SU-DHL-6 (cell line): ENCODE results near the gene F2RL1.
"Not testable (repeated sequence)": the region's sequence is repeated elsewhere in the genome, so short reads cannot be mapped to it uniquely, and the experiment has no call there.

Experiments
- H2AFZ ChIP-seq: fragments of 200-600 bp; sonication (generic); 2 replicates; pipeline ENCODE4 v1.6.1; 2014; ENCODE audit warnings: low read depth, mild to moderate bottlenecking, moderate library complexity, mixed read lengths, antibody characterized with exemption, low read length; ENCODE audit not compliant: severe bottlenecking
- H3F3A ChIP-seq: fragments of 200-600 bp; shearing (Covaris generic); 2 replicates; pipeline ENCODE4 v1.6.0; 2016; ENCODE audit warnings: antibody characterized with exemption, mild to moderate bottlenecking; ENCODE audit not compliant: insufficient read depth
- H3K27ac ChIP-seq: fragments of 200-600 bp; sonication (generic); 2 replicates; pipeline ENCODE4 v1.5.1; 2016; ENCODE audit warnings: low read depth, mild to moderate bottlenecking, low read length, moderate library complexity, mixed read lengths
- H3K27me3 ChIP-seq: fragments of 200-600 bp; sonication (generic), shearing (Covaris generic); 2 replicates; pipeline ENCODE4 v1.6.0; 2014; ENCODE audit warnings: mild to moderate bottlenecking, low read length
- H3K36me3 ChIP-seq: fragments of 200-600 bp; sonication (generic); 2 replicates; pipeline ENCODE4 v1.6.1; 2014; ENCODE audit warnings: mild to moderate bottlenecking, low read length, mixed read lengths
- H3K4me2 ChIP-seq: fragments of 300-600, 200-600 bp; shearing (Covaris generic), sonication (generic); 2 replicates; pipeline ENCODE4 v1.6.0; 2014; ENCODE audit warnings: low read length, low read depth, mild to moderate bottlenecking; ENCODE audit not compliant: poor library complexity, severe bottlenecking
- H3K4me3 ChIP-seq: fragments of 200-600 bp; sonication (generic); 2 replicates; pipeline ENCODE4 v1.5.1; 2014; ENCODE audit warnings: antibody characterized with exemption, low read length, mild to moderate bottlenecking, mixed read lengths; ENCODE audit not compliant: insufficient read depth, poor library complexity, severe bottlenecking
- H3K79me2 ChIP-seq: fragments of 200-600 bp; sonication (generic); 2 replicates; pipeline ENCODE4 v1.6.1; 2014; ENCODE audit warnings: mild to moderate bottlenecking, low read length, moderate library complexity; ENCODE audit not compliant: insufficient read depth
- H3K9ac ChIP-seq: fragments of 200-600 bp; sonication (generic); 2 replicates; pipeline ENCODE4 v1.7.0; 2014; ENCODE audit warnings: mild to moderate bottlenecking, low read length
- H3K9me2 ChIP-seq: fragments of 200-600 bp; sonication (generic); replicated peaks from 2 replicates; pipeline ENCODE4 v1.6.1; 2014; ENCODE audit warnings: low read length; ENCODE audit not compliant: insufficient read depth
- H3K9me3 ChIP-seq: fragments of 200-600 bp; sonication (generic); 2 replicates; pipeline ENCODE4 v1.6.1; 2014; ENCODE audit warnings: low read length, mixed read lengths; ENCODE audit not compliant: insufficient read depth
- H4K20me1 ChIP-seq: fragments of 200-600 bp; sonication (generic); 2 replicates; pipeline ENCODE4 v1.6.1; 2014; ENCODE audit warnings: low read depth, mild to moderate bottlenecking, antibody characterized with exemption, low read length, moderate library complexity, mixed read lengths
- CTCF ChIP-seq: fragments of 200-600 bp; sonication (generic); IDR thresholded peaks from one replicate; pipeline ENCODE4 v1.5.1; 2017; ENCODE audit warnings: antibody characterized with exemption, mild to moderate bottlenecking, low read length, moderate library complexity; ENCODE audit not compliant: insufficient read depth, poor library complexity, severe bottlenecking
- EZH2phosphoT487 ChIP-seq: fragments of 200-600 bp; sonication (generic), shearing (Covaris generic); conservative IDR thresholded peaks from 2 replicates; pipeline ENCODE4 v1.6.1; 2018; ENCODE audit warnings: mild to moderate bottlenecking, antibody characterized with exemption, low read length, moderate library complexity, mixed read lengths

F2RL1 gene

GRCh38 chr5:76820526-76820890 is 1.7 kb downstream of the F2RL1 start:
- H3K9ac ChIP-seq = no peak overlapping the region
- no peaks in the 10 kb centered on the region for H3K79me2 ChIP-seq
- H3K27ac ChIP-seq = no peak overlapping the region

GRCh38 chr5:76821136-76821535 is 2.3 kb downstream of the F2RL1 start:
- Histone ChIP-seq H3K4me2 (no peak overlapping the region), H2AFZ (no peak overlapping the region), H3K9ac (no peak overlapping the region), H3K9me3 (no peaks in the 10 kb centered on the region), H3F3A (no peaks in the 10 kb centered on the region), H3K9me2 (no peaks in the 10 kb centered on the region), H3K27ac (no peak overlapping the region), H3K4me3 (no peak overlapping the region), H4K20me1 (no peaks in the 10 kb centered on the region), H3K27me3 (no peaks in the 10 kb centered on the region), H3K36me3 (no peaks in the 10 kb centered on the region), H3K79me2 (no peaks in the 10 kb centered on the region)
- TF ChIP-seq CTCF = no peak
- TF ChIP-seq EZH2phosphoT487 = no peak

More at GRCh38 chr5:76820526-76820890, 1.7 kb downstream of the F2RL1 start:
- Histone ChIP-seq H3F3A (no peaks in the 10 kb centered on the region), H3K4me3 (no peak overlapping the region), H4K20me1 (no peaks in the 10 kb centered on the region), H3K9me2 (no peaks in the 10 kb centered on the region), H3K4me2 (no peak overlapping the region), H2AFZ (no peak overlapping the region), H3K9me3 (no peaks in the 10 kb centered on the region), H3K36me3 (no peaks in the 10 kb centered on the region), H3K27me3 (no peaks in the 10 kb centered on the region)
- TF ChIP-seq CTCF (no peak), EZH2phosphoT487 (no peak)

GRCh38 chr5:76822105-76822731 is 3.4 kb downstream of the F2RL1 start:
- not testable (repeated sequence) for H3K27me3 ChIP-seq, H3K79me2 ChIP-seq, H2AFZ ChIP-seq, H3K27ac ChIP-seq, H3F3A ChIP-seq, H3K4me3 ChIP-seq, H3K9me3 ChIP-seq, H4K20me1 ChIP-seq, H3K4me2 ChIP-seq, H3K9ac ChIP-seq, H3K9me2 ChIP-seq, H3K36me3 ChIP-seq

GRCh38 chr5:76826416-76826815 is 7.6 kb downstream of the F2RL1 start:
- H3K27me3 ChIP-seq, H3K9me2 ChIP-seq, H3K9ac ChIP-seq, H3K79me2 ChIP-seq, H3K36me3 ChIP-seq, H3K4me2 ChIP-seq, H3K27ac ChIP-seq, H3F3A ChIP-seq, H3K9me3 ChIP-seq, H2AFZ ChIP-seq, H3K4me3 ChIP-seq, H4K20me1 ChIP-seq: not testable (repeated sequence)
